ENCODE results near the gene GDPD4.

The GDPD4 gene

DNA sequence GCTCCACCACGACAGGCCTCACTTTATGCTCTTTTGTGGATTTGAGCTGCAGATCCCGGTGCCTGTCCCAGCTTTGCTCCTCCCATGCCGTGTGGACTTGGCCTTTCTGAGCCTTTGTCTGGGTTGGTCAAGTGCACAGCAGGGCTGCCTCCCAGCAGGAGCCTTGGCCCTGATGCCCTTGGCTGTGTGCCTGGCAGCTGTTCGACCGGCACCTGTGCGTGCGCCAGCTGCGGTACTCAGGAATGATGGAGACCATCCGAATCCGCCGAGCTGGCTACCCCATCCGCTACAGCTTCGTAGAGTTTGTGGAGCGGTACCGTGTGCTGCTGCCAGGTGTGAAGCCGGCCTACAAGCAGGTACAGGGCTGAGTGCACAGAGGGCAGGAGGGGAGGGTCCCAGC lies 126.9 kb downstream of the GDPD4 start:
- Histone ChIP-seq H3K36me3 (ENCODE audit: insufficient read depth, low read length) (no peaks in the 10 kb centered on the region), H3K9me3 (ENCODE audit: low read length) (no peaks in the 10 kb centered on the region), H2AFZ (ENCODE audit: low read depth, low read length) (no peak overlapping the region), H3K27me3 (ENCODE audit: insufficient read depth, low read length) (no peaks in the 10 kb centered on the region), H3K4me3 (ENCODE audit: low read length) (no peak overlapping the region), H3K4me1 (ENCODE audit: insufficient read depth, low read length) (peaks cover 32% of the 10 kb centered on the region)

DNA sequence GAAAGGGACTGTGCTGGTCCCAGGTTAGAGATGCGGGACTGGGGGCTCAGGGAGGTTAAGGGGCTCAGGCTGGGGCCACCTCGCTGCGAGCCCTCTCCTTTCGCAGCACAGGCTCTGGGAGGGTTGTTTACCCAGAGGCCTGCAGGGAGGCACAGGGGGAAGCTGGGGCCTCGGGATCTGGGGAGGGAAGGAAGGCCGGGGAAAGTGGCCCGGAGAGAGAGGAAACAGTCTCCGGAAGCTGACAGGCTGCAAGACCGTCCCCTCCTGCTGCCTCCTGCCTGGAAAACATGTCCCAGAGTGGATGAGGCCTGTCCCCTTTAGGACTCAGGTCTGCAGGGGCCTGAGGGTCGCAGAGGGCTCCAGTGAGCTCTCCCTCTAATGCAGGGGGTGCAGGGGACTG lies 128.0 kb downstream of the GDPD4 start:
- H2AFZ ChIP-seq (ENCODE audit: low read depth, low read length), result no peak overlapping the region
- H3K27me3 ChIP-seq (ENCODE audit: insufficient read depth, low read length), result no peaks in the 10 kb centered on the region
- H3K9me3 ChIP-seq (ENCODE audit: low read length), result no peaks in the 10 kb centered on the region
- H3K4me1 ChIP-seq (ENCODE audit: insufficient read depth, low read length), result peaks cover 32% of the 10 kb centered on the region
- H3K4me3 ChIP-seq (ENCODE audit: low read length), result no peak overlapping the region
- no peaks in the 10 kb centered on the region for H3K36me3 ChIP-seq (ENCODE audit: insufficient read depth, low read length)

DNA sequence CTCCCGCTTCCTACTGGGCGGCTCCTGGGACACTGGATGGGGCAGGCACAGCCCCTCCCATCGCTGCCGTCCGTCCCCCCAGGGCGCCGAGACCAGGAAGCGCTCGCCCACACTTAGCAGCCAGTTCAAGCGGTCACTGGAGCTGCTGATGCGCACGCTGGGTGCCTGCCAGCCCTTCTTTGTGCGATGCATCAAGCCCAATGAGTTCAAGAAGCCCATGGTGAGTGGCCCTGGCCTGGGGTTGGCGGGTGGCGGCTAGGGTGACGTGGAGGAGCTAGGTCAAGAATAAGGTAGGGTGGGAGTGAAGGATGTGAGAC lies 128.9 kb downstream of the GDPD4 start:
- Histone ChIP-seq H3K9me3 (ENCODE audit: low read length) (no peaks in the 10 kb centered on the region), H3K4me1 (ENCODE audit: insufficient read depth, low read length) (peaks cover 32% of the 10 kb centered on the region)

DNA sequence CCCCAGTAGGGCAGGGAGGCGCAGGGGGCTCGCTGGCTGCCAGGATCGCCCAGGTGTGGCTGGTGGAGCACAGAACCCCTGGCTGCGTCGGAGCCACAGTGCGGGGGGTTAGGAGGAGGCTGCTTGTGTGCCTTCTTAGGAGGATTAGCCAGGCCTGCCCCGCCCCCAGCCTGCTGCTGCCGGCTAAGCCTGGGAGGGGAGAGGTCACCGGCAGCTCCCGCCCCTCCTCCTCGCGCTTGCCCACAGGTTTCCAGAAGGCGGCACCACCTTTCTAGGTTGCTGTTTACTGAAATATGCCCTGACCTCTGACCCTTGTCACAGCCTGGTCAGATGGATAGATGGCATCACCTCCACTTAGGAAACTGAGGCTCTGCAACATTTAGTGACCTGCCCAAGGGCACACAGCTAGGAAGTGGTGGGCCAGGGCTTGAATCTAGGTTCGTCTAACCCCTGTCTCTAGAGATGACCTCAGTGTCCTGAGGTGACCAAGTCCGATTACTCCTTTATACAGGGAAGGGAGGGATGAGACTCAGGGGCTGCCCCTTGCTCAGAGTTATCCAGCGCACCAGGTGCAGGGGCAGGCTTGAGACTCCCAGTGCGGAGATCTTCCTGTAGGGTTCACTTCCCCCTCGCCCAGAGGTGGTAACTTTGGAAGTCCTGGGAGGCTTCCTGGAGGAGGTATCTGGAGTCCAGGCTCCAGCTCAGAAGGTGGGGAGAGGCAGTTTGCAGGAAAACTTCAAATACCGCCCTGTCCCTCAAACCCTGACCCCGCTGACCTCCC lies 129.4 kb downstream of the GDPD4 start:
- peaks cover 32% of the 10 kb centered on the region for H3K4me1 ChIP-seq (ENCODE audit: insufficient read depth, low read length)

More for the DNA sequence above, 128.9 kb downstream of the GDPD4 start:
- no peaks in the 10 kb centered on the region for H3K36me3 ChIP-seq (ENCODE audit: insufficient read depth, low read length)
- no peak overlapping the region for H3K4me3 ChIP-seq (ENCODE audit: low read length)
- H3K27me3 ChIP-seq (ENCODE audit: insufficient read depth, low read length), result no peaks in the 10 kb centered on the region
- H2AFZ ChIP-seq (ENCODE audit: low read depth, low read length), result no peak overlapping the region

DNA sequence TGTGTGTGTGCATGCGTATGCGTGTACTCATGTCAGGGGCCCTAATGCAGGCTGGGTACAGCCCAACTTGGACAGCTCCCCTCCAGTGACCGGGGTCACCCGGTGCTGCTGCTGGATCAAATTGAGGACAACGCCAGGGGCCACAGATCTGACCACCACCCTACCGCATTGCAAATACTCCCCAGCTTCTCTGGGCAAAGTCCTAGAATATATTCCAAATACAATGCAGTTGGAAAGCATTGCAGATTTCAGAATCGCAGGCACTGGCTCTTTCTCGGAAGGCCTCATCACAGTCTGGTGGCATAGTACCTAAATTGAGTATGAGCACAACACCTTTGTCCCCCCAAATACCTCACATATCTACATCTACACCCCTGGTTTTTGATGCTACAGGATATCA lies 130.2 kb downstream of the GDPD4 start:
- Histone ChIP-seq H3K27me3 (ENCODE audit: insufficient read depth, low read length) (no peaks in the 10 kb centered on the region), H3K9me3 (ENCODE audit: low read length) (no peaks in the 10 kb centered on the region), H2AFZ (ENCODE audit: low read depth, low read length) (peak overlapping the region; percentile 65), H3K36me3 (ENCODE audit: insufficient read depth, low read length) (no peaks in the 10 kb centered on the region), H3K4me3 (ENCODE audit: low read length) (no peak overlapping the region), H3K4me1 (ENCODE audit: insufficient read depth, low read length) (peaks cover 32% of the 10 kb centered on the region)

More for the DNA sequence above, 129.4 kb downstream of the GDPD4 start:
- Histone ChIP-seq H3K27me3 (ENCODE audit: insufficient read depth, low read length) (no peaks in the 10 kb centered on the region), H3K9me3 (ENCODE audit: low read length) (no peaks in the 10 kb centered on the region), H2AFZ (ENCODE audit: low read depth, low read length) (peak overlapping the region; percentile 65), H3K4me3 (ENCODE audit: low read length) (no peak overlapping the region), H3K36me3 (ENCODE audit: insufficient read depth, low read length) (no peaks in the 10 kb centered on the region)

DNA sequence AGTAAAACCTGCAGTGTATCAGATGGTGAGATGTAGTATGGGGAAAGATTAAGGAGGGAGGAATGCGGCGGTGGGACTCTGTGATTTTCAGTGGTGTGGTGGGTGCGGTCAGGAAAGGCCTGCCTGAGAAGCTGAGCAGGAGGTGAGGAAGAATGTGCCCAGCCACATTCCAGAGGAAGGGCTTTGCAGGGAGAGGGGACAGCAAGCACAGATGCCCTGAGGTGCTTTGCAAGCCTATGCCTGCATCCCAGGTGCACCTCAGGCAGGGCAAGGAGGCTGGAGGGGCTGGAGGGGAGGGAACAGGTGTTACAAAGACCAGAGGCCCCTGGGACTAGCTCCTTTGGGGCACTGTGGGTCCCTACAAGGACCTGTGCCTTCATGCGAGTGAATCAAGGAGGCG lies 131.4 kb downstream of the GDPD4 start:
- Histone ChIP-seq H3K9me3 (ENCODE audit: low read length) (no peaks in the 10 kb centered on the region), H3K27me3 (ENCODE audit: insufficient read depth, low read length) (no peaks in the 10 kb centered on the region), H3K36me3 (ENCODE audit: insufficient read depth, low read length) (no peaks in the 10 kb centered on the region), H3K4me3 (ENCODE audit: low read length) (no peak overlapping the region), H3K4me1 (ENCODE audit: insufficient read depth, low read length) (peaks cover 22% of the 10 kb centered on the region), H2AFZ (ENCODE audit: low read depth, low read length) (no peak overlapping the region)

DNA sequence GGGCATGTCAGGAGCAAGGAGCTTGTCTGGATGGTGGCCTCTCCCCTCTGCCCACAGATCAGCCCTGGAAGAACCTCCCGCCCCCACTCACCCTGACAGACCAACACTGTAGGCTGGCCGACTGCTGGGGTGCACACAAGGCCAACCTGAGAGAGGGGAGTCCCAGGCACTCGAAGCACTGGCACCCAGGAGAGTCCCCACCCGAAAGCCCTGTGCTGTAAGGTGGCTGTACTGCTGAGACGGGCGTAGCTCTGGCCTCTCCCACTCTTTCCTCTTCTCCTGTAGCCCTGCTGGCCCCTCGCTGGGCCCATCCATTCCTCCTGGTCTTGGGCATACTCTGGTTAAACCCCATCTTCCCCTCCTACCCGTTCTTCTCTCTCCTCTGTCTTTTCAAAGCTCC lies 133.7 kb downstream of the GDPD4 start:
- Histone ChIP-seq H3K4me1 (ENCODE audit: insufficient read depth, low read length) (peaks cover 12% of the 10 kb centered on the region), H3K4me3 (ENCODE audit: low read length) (no peak overlapping the region), H2AFZ (ENCODE audit: low read depth, low read length) (no peak overlapping the region), H3K9me3 (ENCODE audit: low read length) (no peaks in the 10 kb centered on the region), H3K36me3 (ENCODE audit: insufficient read depth, low read length) (no peaks in the 10 kb centered on the region), H3K27me3 (ENCODE audit: insufficient read depth, low read length) (no peaks in the 10 kb centered on the region)

DNA sequence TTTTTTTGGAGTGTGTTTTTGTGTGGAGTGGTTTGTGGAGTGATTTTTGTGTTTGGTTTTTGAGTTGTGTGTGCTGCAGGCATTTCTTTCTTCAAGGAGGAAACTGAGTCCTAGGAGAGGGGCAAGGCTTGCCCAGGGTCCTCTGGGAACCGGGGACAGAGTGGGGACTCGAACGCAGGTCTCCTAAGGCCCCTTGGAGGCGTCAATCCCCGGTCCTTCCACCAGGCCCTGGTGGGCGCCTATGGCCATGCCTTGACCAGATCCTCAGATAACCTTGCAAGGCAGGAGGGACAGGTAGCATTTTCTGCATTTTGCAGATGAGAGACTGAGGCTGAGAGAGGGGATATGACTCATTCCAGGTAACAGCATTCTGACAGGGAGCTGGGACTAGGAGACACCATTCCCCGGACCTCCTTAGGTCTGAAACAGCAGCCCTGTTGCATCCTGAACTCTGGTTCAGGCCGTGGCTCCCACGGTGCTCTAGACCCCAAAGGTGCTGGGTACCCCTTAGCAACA lies 134.3 kb downstream of the GDPD4 start:
- H3K4me3 ChIP-seq (ENCODE audit: low read length), result no peak overlapping the region
- no peaks in the 10 kb centered on the region for H3K27me3 ChIP-seq (ENCODE audit: insufficient read depth, low read length)
- no peaks in the 10 kb centered on the region for H3K9me3 ChIP-seq (ENCODE audit: low read length)
- H3K36me3 ChIP-seq (ENCODE audit: insufficient read depth, low read length), result no peaks in the 10 kb centered on the region
- H2AFZ ChIP-seq (ENCODE audit: low read depth, low read length), result no peak overlapping the region
- peaks cover 7% of the 10 kb centered on the region for H3K4me1 ChIP-seq (ENCODE audit: insufficient read depth, low read length)

All from neuron (in vitro differentiated cells).